ENCODE results near the gene KLRK1.
"Not testable (repeated sequence)": the region's sequence is repeated elsewhere in the genome, so short reads cannot be mapped to it uniquely, and the experiment has no call there.

KLRK1 gene

GRCh38 chr12:10389904-10390303 is at the start of gene KLRK1:
Gene KLRK1, minus strand, starts transcription at chr12:10390041. Its CDS starts 1,231 bp downstream, at chr12:10388810.
- DNase-seq (ENCODE audit: low spot score), result no peak
- no peak for TF ChIP-seq CTCF (IDR thresholded peaks at IDR 0.05; ENCODE audit: extremely low read depth, insufficient read depth, missing control alignments)
- in situ Hi-C loops (cut with MboI; ENCODE audit: low pct_unique_long_range_greater_than_20kb, low sequenced_read_pairs, unreplicated experiment), result no loop called here

DNA sequence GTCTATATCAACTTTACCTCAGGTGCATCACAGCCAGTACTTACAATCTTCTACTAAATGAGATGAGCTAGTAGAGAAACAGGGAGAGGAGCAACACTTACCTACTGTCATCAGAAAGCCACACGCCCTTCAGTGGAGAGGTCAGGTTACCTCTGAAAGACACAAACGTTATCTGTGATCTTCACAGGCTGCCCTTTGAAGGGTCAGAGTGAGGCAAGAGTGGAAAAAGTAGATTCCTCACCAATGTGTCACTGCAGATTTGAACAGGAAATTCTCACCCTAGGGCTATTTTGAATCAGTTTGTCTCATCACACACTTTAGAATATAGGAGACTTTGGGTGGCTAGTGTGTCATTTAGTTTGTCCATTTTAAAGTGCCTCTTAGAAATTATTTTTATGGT is 47.8 kb upstream of the KLRK1 start:
- DNase-seq (ENCODE audit: low spot score); in situ Hi-C loops (cut with MboI; ENCODE audit: low pct_unique_long_range_greater_than_20kb, low sequenced_read_pairs, unreplicated experiment): not testable (repeated sequence)

GRCh38 chr12:10435816-10436215 is 46.0 kb upstream of the KLRK1 start, which contains the start of gene KLRC2:
Gene KLRC2, minus strand, starts transcription at chr12:10436010. Its CDS starts 24 bp downstream, at chr12:10435986.
- DNase-seq (ENCODE audit: low spot score); in situ Hi-C loops (cut with MboI; ENCODE audit: low pct_unique_long_range_greater_than_20kb, low sequenced_read_pairs, unreplicated experiment): not testable (repeated sequence)

DNA sequence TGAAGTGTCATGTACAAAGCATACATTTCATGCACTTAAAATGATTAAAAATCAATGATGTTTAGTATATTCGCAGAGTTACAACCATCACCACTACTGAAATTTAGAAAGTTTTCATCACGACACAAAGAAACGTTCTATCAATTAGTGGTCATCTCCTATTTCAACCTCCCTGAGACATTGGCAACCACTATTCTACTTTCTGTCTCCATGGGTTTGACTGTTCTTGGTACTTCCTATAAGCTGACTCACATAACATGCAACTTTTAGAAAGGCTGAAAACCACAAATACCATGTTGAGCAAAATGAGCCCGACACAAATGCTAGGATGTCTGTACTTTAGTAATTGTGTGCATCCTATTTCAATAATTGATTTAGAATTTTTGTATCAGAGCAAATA is 40.8 kb upstream of the KLRK1 start:
- in situ Hi-C loops (cut with MboI; ENCODE audit: low pct_unique_long_range_greater_than_20kb, low sequenced_read_pairs, unreplicated experiment); DNase-seq (ENCODE audit: low spot score): not testable (repeated sequence)

GRCh38 chr12:10425938-10426337 is 36.1 kb upstream of the KLRK1 start:
- DNase-seq (ENCODE audit: low spot score); in situ Hi-C loops (cut with MboI; ENCODE audit: low pct_unique_long_range_greater_than_20kb, low sequenced_read_pairs, unreplicated experiment): not testable (repeated sequence)

DNA sequence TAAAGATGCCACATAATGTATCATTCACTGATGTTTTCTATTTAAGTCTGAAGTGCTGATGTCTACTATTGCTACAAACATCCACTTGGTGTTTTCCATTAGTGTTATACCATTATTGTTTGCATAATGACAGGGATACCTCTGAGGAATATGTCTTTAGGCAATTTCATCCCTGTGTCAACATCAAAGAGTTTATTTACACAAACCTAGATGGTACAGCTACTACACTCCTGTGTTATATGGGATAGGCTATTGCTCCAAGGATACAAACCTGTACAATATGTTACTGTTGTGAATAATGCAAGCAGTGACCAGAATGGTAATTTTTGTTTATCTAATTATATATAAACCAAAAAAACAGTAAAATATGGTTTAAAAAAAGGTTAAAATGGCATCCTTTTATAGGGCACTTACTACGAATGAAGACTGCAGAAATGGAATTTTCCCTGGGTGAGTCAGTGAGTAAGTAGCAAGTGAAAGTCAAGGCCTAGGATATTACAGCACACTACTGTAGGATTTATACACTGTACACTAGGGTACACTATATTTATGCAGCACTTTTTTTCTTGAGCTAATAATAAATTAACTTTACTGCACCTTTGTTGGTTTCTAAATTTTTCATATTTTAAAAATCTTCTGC is 34.5 kb upstream of the KLRK1 start:
- in situ Hi-C loops (cut with MboI; ENCODE audit: low pct_unique_long_range_greater_than_20kb, low sequenced_read_pairs, unreplicated experiment); DNase-seq (ENCODE audit: low spot score): not testable (repeated sequence)

DNA sequence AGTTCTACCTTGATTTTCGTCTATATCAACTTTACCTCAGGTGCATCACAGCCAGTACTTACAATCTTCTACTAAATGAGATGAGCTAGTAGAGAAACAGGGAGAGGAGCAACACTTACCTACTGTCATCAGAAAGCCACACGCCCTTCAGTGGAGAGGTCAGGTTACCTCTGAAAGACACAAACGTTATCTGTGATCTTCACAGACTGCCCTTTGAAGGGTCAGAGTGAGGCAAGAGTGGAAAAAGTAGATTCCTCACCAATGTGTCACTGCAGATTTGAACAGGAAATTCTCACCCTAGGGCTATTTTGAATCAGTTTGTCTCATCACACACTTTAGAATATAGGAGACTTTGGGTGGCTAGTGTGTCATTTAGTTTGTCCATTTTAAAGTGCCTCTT is 32.3 kb upstream of the KLRK1 start:
- DNase-seq (ENCODE audit: low spot score); in situ Hi-C loops (cut with MboI; ENCODE audit: low pct_unique_long_range_greater_than_20kb, low sequenced_read_pairs, unreplicated experiment): not testable (repeated sequence)

DNA sequence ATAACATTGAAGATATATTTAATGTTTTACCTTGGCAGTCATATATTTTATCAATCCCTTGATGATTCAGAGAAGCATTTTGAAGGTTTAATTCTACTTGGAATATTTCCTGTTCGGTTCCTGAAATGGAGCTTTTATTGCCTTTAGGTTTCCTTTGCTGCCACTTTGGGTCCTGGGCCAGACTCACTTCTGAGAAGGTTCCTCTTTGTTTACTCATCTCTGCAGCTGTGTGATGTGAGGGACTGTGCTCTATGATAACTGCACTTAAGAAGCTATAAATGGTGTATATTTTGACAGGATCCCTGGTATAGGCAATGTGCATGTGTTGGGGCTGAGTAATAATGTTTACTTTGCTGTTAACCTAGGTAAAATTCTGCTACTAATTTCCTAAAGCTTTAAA is 30.5 kb upstream of the KLRK1 start, which contains the start of gene KLRC3:
Gene KLRC3, minus strand, starts transcription at position 262 of the 400 bp plus-strand sequence. Its CDS starts 45 bp downstream, at position 217.
- in situ Hi-C loops (cut with MboI; ENCODE audit: low pct_unique_long_range_greater_than_20kb, low sequenced_read_pairs, unreplicated experiment); DNase-seq (ENCODE audit: low spot score): not testable (repeated sequence)

DNA sequence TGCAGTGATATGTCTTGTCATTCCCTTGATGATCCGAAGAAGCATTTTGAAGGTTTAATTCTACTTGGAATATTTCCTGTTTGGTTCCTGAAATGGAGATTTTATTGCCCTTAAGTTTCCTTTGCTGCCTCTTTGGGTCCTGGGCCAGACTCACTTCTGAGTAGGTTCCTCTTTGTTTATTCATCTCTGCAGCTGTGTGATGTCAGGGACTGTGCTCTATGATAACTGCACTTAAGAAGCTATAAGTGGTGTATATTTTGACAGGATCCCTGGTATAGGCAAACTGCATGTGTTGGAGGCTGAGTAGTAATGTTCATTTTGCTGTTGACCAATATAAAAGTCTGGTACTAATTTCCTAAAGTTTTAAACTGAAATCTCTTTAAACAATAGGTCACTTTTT is 19.6 kb upstream of the KLRK1 start, which contains the start of gene KLRC4:
Gene KLRC4, minus strand, starts transcription at position 366 of the 400 bp plus-strand sequence. Its CDS starts 182 bp downstream, at position 184.
- no peak for DNase-seq (ENCODE audit: low spot score)
- TF ChIP-seq CTCF (IDR thresholded peaks at IDR 0.05; ENCODE audit: extremely low read depth, insufficient read depth, missing control alignments), result no peak
- in situ Hi-C loops (cut with MboI; ENCODE audit: low pct_unique_long_range_greater_than_20kb, low sequenced_read_pairs, unreplicated experiment), result no loop called here

- in situ Hi-C loops (cut with MboI; ENCODE audit: low pct_unique_long_range_greater_than_20kb, low sequenced_read_pairs, unreplicated experiment), result no loop called here
- TF ChIP-seq CTCF (IDR thresholded peaks at IDR 0.05; ENCODE audit: extremely low read depth, insufficient read depth, missing control alignments), result no peak
- no peak for DNase-seq (ENCODE audit: low spot score)
Observed at GRCh38 chr12:10408842-10409241, 19.0 kb upstream of the KLRK1 start.

All from GM13977 (cell line).